RWPE1 (cell line): ENCODE results near the gene MAPK8IP3.
A peak's percentile ranks its signal among the peaks of the same experiment; 100 is the strongest.

Source experiments
- CTCF ChIA-PET: fragments of 350-600 bp; sonication (Branson Sonifier 250); formaldehyde crosslinking; extraction: SDS; loops from one replicate; lab custom pipeline; 2021; lab: Yijun Ruan, JAX
- POLR2A ChIA-PET: fragments of 400-600 bp; formaldehyde crosslinking; extraction: SDS; loops from one replicate; lab custom pipeline; 2020; ENCODE audit warnings: antibody characterized with exemption; ENCODE audit not compliant: low non-redundant PET; lab: Yijun Ruan, JAX
- DNase-seq: peaks from one replicate; pipeline ENCODE4 v3.0.0; 2012; ENCODE audit warnings: low spot score
- H3K27ac ChIP-seq: fragments of 450-650 bp; 2 replicates; pipeline ENCODE4 v1.5.1; 2017
- TF ChIP-seq, protein P1 (sequence below): fragments of 450-650 bp; conservative IDR thresholded peaks from 2 replicates; pipeline ENCODE4 v1.5.1; 2017; ENCODE audit warnings: low read depth, mild to moderate bottlenecking

The MAPK8IP3 gene

DNA sequence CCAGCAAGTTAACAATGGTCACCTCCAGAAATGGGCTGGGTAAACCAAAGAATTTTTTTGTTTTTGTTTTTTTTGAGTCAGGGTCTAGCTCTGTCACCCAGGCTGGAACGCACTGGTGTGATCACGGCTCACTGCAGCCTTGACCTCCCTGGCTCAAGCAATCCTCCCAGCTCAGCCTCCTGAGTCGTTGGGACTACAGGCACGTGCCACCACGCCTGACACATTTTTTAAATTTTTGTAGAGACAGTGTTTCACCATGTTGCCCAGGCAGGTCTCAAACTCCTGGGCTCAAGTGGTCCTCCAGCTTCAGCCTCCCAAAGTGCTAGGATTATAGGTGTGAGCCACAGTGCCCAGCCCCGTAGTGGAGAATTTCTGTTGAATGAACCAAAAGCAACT lies 74.7 kb downstream of the MAPK8IP3 start:
- TF ChIP-seq, protein P1, sequence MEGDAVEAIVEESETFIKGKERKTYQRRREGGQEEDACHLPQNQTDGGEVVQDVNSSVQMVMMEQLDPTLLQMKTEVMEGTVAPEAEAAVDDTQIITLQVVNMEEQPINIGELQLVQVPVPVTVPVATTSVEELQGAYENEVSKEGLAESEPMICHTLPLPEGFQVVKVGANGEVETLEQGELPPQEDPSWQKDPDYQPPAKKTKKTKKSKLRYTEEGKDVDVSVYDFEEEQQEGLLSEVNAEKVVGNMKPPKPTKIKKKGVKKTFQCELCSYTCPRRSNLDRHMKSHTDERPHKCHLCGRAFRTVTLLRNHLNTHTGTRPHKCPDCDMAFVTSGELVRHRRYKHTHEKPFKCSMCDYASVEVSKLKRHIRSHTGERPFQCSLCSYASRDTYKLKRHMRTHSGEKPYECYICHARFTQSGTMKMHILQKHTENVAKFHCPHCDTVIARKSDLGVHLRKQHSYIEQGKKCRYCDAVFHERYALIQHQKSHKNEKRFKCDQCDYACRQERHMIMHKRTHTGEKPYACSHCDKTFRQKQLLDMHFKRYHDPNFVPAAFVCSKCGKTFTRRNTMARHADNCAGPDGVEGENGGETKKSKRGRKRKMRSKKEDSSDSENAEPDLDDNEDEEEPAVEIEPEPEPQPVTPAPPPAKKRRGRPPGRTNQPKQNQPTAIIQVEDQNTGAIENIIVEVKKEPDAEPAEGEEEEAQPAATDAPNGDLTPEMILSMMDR, result no peak
- peak overlapping the region; percentile 92 for H3K27ac ChIP-seq
- ChIA-PET POLR2A (no interaction called here), CTCF (interaction anchor here (1.4 kb wide), 1 partner anchor 43 kb away, joined by 4 read pairs; no protein-coding TSS in a partner anchor)
- DNase-seq, result no peak

DNA sequence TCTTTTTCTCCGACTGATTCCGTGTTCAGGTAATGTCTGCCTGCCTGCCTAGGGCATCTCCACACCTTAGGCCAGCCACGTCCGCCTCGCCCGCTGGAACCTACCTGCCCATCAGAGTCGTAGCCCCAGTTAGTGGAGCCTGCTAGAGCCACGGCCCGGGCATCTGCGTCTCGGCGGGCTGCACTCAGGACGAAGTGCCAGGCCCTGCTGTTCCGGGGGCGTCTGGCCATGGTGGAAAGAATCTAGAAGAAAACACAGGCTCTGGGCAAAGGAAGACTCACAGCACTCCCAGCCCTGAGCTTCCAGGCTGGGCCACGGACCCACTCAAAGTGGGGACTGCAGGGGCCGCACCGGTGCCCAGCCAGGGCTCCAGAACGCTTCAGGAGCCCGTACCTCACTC lies 75.3 kb downstream of the MAPK8IP3 start:
- H3K27ac ChIP-seq, result peak overlapping the region; percentile 92
- POLR2A ChIA-PET, result interaction anchor here (2.3 kb wide), 1 partner anchor 11 kb away, joined by 6 read pairs; no protein-coding TSS in a partner anchor
- CTCF ChIA-PET, result interaction anchor here (1.4 kb wide), 1 partner anchor 43 kb away, joined by 4 read pairs; no protein-coding TSS in a partner anchor

DNA sequence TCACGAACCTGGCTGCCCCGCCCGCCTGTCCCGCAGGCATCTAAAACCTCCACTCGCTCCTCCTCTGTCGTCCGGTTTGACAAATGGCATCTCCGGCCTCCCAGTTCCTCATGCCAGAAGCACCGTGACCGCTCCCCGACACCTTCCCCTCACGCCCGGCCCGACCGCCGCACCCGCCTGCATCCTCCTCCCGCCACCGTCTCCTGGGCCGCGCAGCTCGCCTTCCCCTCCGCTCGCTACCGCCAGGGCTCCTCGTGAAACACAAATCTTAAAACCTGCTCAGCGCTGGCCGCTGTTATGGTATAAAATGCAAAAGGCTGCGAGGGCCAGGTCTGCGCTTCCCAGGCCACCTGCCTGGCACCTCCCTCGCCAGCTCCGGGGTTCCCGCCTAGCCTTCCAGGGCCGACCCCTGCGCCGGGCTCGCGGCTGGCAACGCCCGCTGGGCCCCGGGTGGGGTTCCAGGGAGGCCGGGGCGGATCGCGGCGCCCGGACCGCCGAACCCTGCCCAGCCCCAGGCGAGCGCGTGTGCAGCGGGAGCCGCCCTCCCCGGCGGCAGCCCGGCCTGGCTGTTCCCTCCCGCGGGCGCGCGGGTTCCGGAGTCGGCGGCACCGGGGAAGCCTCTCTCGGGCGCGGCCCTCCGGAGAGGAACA lies 75.9 kb downstream of the MAPK8IP3 start:
- peak overlapping the region; percentile 92 for H3K27ac ChIP-seq
- TF ChIP-seq, protein P1, result no peak
- DNase-seq, result peak; percentile 39
- POLR2A ChIA-PET, result interaction anchor here (0.7 to 2.3 kb wide), 3 partner anchors 12 to 45 kb away, joined by 3 to 7 read pairs (median 6); partner anchors contain the start of genes FAHD1 and HAGH
- CTCF ChIA-PET, result interaction anchor here (0.6 to 1.4 kb wide), 2 partner anchors 18 to 42 kb away, joined by 4 read pairs; no protein-coding TSS in a partner anchor

More for the DNA sequence above, 75.3 kb downstream of the MAPK8IP3 start:
- TF ChIP-seq, protein P1, result no peak
- no peak for DNase-seq

DNA sequence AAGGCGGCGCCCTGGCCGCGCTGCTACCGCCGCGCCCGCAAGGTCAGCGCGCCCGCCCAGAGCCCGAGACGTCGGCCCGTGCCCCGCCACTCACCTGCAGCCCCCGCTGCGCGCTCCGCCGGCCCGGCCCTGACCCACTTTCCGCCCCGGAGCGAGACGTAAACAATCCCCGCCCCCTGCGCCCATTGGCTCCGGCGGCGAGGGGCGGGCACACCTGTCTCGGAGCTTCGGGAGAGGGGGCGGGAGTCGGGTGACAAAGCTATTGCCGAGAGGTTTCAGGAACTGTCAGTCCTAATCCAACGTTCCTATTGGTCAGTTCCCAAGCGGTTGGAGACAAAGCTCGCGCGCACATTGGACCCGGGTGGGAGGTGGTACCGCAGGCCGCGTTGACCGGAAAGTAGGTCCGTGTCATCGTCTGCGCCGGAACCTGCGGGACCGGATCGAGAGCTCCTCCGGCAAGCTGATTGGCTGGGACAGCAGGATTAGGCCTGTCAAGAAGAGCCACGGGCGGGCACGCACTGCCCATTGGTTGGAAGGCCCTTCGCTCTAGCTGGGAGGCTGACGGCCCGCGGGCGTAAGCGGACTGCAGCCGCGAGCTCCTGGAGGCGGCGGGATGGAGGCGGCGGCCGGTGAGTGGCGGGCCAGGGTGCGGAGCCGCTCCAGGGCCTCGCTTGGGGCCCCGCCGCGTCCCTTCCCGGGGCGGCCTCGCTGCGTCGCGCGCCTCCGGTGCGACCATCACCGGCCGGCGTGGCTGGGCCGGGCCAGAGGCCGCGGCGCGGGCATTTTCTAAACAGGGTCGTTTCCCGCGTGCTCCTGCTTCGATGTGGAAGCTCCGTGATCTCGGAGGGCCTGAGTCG lies 76.6 kb downstream of the MAPK8IP3 start, which contains the start of the genes NUBP2 and SPSB3:
Gene NUBP2 (plus strand): TSS at position 553 of the 857 bp plus-strand sequence. CDS start 61 bp downstream, at position 614.
Gene SPSB3 (minus strand): TSS at position 164 of the 857 bp plus-strand sequence. CDS start 1,088 bp downstream, outside the sequence.
- TF ChIP-seq, protein P1, result no peak
- CTCF ChIA-PET, result interaction anchor here (0.6 to 1.4 kb wide), 4 partner anchors 16 to 41 kb away, joined by 3 to 4 read pairs (median 4); no protein-coding TSS in a partner anchor
- peak; percentile 99 for DNase-seq
- POLR2A ChIA-PET, result interaction anchor here (0.6 to 2.3 kb wide), 8 partner anchors 9 to 440 kb away, joined by 3 to 7 read pairs (median 5); partner anchors contain the start of genes FAHD1 and HAGH
- H3K27ac ChIP-seq, result peak within 1 kb of the TSS; percentile 92

DNA sequence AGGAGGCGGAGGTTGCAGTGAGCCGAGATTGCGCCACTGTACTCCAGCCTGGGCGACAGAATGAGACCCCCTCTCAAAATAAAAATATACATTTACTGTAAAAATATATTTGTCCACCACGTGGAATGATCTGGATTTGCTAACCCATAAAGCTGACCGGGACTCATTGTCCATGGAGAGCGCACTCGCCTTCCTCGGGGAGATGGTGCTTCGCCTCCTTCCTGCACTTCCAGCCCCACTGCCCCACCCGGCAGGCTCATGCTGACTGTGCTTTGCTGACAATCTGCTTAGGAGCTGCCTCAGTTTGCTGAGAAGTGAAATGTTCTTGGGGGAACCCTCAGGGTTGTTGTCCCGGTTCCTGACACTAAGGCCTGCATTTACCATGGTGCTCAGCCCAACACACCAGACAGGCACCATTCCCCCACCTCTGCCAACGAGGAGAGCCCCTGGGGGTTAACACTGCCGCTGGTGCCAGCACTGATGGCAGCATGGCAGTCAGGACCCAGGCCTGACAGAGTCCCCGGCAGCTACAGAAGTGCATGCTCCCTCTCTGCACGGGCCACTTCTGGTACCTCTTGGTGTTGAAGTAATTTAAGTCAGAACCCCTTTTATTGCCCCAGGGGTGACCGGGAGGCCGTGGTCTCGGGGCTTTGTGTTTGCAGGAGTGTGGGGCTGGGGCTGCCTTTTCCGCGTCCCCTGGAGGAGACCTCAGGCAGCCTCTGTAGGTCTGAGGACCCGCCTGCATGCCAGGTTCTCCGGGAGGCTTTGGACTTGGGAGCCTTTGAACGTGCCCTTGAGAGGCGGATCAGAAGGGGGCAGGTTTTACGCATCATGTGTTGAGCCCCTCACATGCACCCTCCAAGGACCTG lies 79.2 kb downstream of the MAPK8IP3 start:
- no peak for DNase-seq
- TF ChIP-seq, protein P1, result no peak
- peak overlapping the region; percentile 92 for H3K27ac ChIP-seq
- CTCF ChIA-PET, result no interaction called here
- POLR2A ChIA-PET, result interaction anchor here (0.6 to 1.1 kb wide), 2 partner anchors 11 to 14 kb away, joined by 4 to 5 read pairs; no protein-coding TSS in a partner anchor
